ENCODE measurements around the gene ADTRP. TPM values are rescaled to one million over a fixed set of nuclear protein-coding genes. Genes with fewer than 3 reads are reported as not detected.

Gene ADTRP
- total RNA-seq, 1 experiment from 2014 or later = 0.86 TPM

GRCh38 chr6:11711003-11711983 lies 67.3 kb downstream of the ADTRP start:
- no peak overlapping the region for H3K4me2 ChIP-seq (ENCODE audit: low read length)
- H3K4me3 ChIP-seq (replicated peaks in 1 of 2; ENCODE audit: low read depth in 1 of 2, low read length in 2 of 2) = no peak overlapping the region
- ChIA-PET RAD21 (ENCODE audit: low non-redundant PET in 1 of 2, low total read pairs in 2 of 2, uncharacterized antibody in 2 of 2, unreplicated experiment in 2 of 2) (no interaction called here), CTCF (no interaction called here), POLR2A (no interaction called here)
- no peaks in the 10 kb centered on the region for H3K4me1 ChIP-seq (ENCODE audit: control insufficient read depth in 1 of 2, insufficient read depth in 2 of 2, low read length in 2 of 2)
- TF ChIP-seq YY1 (IDR thresholded peaks at IDR 0.05; ENCODE audit: extremely low read depth, insufficient replicate concordance, low read depth, low read length) (no peak), CEBPB (IDR thresholded peaks at IDR 0.05; ENCODE audit: low read depth) (no peak), RAD21 (IDR thresholded peaks at IDR 0.05; ENCODE audit: low read depth) (no peak), ZFX (IDR thresholded peaks at IDR 0.05) (no peak), EGR1 (IDR thresholded peaks at IDR 0.05; ENCODE audit: low read depth) (no peak)
- no TSS peak for BruUV-seq (replicated peaks)
- H3K9ac ChIP-seq (ENCODE audit: low read length) = no peak overlapping the region
- no peaks in the 10 kb centered on the region for H3K36me3 ChIP-seq (ENCODE audit: control insufficient read depth in 1 of 2, insufficient read depth in 2 of 2, low read length in 2 of 2)
- DNase-seq (ENCODE audit: low read depth, low spot score) (no peak), ATAC-seq (no peak)
- no peaks in the 10 kb centered on the region for H3K9me2 ChIP-seq (ENCODE audit: insufficient read depth)
- intact Hi-C loops (cut with micrococcal nuclease) = no loop called here
- H3K27ac ChIP-seq (ENCODE audit: low read depth, low read length) = no peak overlapping the region
- H4K20me1 ChIP-seq (ENCODE audit: insufficient read depth) = no peaks in the 10 kb centered on the region
- no peaks in the 10 kb centered on the region for H3K27me3 ChIP-seq (ENCODE audit: insufficient read depth, low read length)
- no peaks in the 10 kb centered on the region for H3K9me3 ChIP-seq (ENCODE audit: control insufficient read depth in 1 of 2, insufficient read depth in 1 of 2, low read depth in 1 of 2, low read length in 2 of 2)
- no peaks in the 10 kb centered on the region for H3K79me2 ChIP-seq (ENCODE audit: insufficient read depth, low read length)
- no peak overlapping the region for H2AFZ ChIP-seq (ENCODE audit: low read depth, low read length, poor library complexity, severe bottlenecking)

GRCh38 chr6:11710311-11710761 lies 68.3 kb downstream of the ADTRP start:
- Histone ChIP-seq H3K4me2 (ENCODE audit: low read length) (no peak overlapping the region), H3K27ac (ENCODE audit: low read depth, low read length) (no peak overlapping the region), H3K9me2 (ENCODE audit: insufficient read depth) (no peaks in the 10 kb centered on the region), H3K9me3 (ENCODE audit: control insufficient read depth in 1 of 2, insufficient read depth in 1 of 2, low read depth in 1 of 2, low read length in 2 of 2) (no peaks in the 10 kb centered on the region), H3K4me1 (ENCODE audit: control insufficient read depth in 1 of 2, insufficient read depth in 2 of 2, low read length in 2 of 2) (no peaks in the 10 kb centered on the region), H3K4me3 (replicated peaks in 1 of 2; ENCODE audit: low read depth in 1 of 2, low read length in 2 of 2) (no peak overlapping the region), H3K79me2 (ENCODE audit: insufficient read depth, low read length) (no peaks in the 10 kb centered on the region), H3K9ac (ENCODE audit: low read length) (no peak overlapping the region), H4K20me1 (ENCODE audit: insufficient read depth) (no peaks in the 10 kb centered on the region), H3K36me3 (ENCODE audit: control insufficient read depth in 1 of 2, insufficient read depth in 2 of 2, low read length in 2 of 2) (no peaks in the 10 kb centered on the region), H2AFZ (ENCODE audit: low read depth, low read length, poor library complexity, severe bottlenecking) (no peak overlapping the region), H3K27me3 (ENCODE audit: insufficient read depth, low read length) (no peaks in the 10 kb centered on the region)
- ChIA-PET CTCF (no interaction called here), POLR2A (no interaction called here), RAD21 (ENCODE audit: low non-redundant PET in 1 of 2, low total read pairs in 2 of 2, uncharacterized antibody in 2 of 2, unreplicated experiment in 2 of 2) (no interaction called here)
- ATAC-seq (no peak), DNase-seq (ENCODE audit: low read depth, low spot score) (no peak)
- no TSS peak for BruUV-seq (replicated peaks)
- intact Hi-C loops (cut with micrococcal nuclease) = no loop called here
- no peak for TF ChIP-seq CTCF (IDR thresholded peaks at IDR 0.05 in 2 of 3, conservative IDR thresholded peaks at IDR 0.05 in 1 of 3; ENCODE audit: borderline replicate concordance in 1 of 3, insufficient read depth in 1 of 3, low read depth in 2 of 3, low read length in 2 of 3)
- TF ChIP-seq JUND (IDR thresholded peaks at IDR 0.05) = no peak
- TF ChIP-seq ZFX (IDR thresholded peaks at IDR 0.05) = no peak
- TF ChIP-seq ZNF274 (IDR thresholded peaks at IDR 0.05; ENCODE audit: low read depth, low read length) = no peak
- TF ChIP-seq ATF3 (IDR thresholded peaks at IDR 0.05) = no peak
- TF ChIP-seq EZH2phosphoT487 (IDR thresholded peaks at IDR 0.05; ENCODE audit: borderline replicate concordance) = no peak
- TF ChIP-seq SRF (IDR thresholded peaks at IDR 0.05; ENCODE audit: low read depth) = no peak
- TF ChIP-seq EGR1 (IDR thresholded peaks at IDR 0.05; ENCODE audit: low read depth) = no peak
- no peak for TF ChIP-seq ZBTB33 (IDR thresholded peaks at IDR 0.05; ENCODE audit: extremely low read depth, insufficient replicate concordance, low read length)
- TF ChIP-seq MAX (IDR thresholded peaks at IDR 0.05) = no peak
- no peak for TF ChIP-seq TCF7L2 (IDR thresholded peaks at IDR 0.05; ENCODE audit: borderline replicate concordance, extremely low read depth, insufficient read depth, insufficient read length)
- TF ChIP-seq FOSL1 (IDR thresholded peaks at IDR 0.05; ENCODE audit: low read depth) = no peak

All from HCT116 (cell line).